Measurements from ENCODE around the gene CLTCL1.

The CLTCL1 gene

GRCh38 chr22:19137384-19138216 is 153.9 kb downstream of the CLTCL1 start:
- no peak for DNase-seq
- no peaks in the 10 kb centered on the region for H3K9me3 ChIP-seq (ENCODE audit: severe bottlenecking)
- no peak overlapping the region for H3K27ac ChIP-seq
- no peak for TF ChIP-seq CTCF (IDR thresholded peaks at IDR 0.05; ENCODE audit: low read depth, low read length)
- peaks cover 93% of the 10 kb centered on the region for H3K36me3 ChIP-seq
- no peak overlapping the region for H3K4me3 ChIP-seq (ENCODE audit: low read depth, low read length)
- no peaks in the 10 kb centered on the region for H3K27me3 ChIP-seq (ENCODE audit: insufficient read depth, low read depth, severe bottlenecking)

GRCh38 chr22:19136915-19137314 is 154.6 kb downstream of the CLTCL1 start:
- Histone ChIP-seq H3K9me3 (ENCODE audit: severe bottlenecking) (no peaks in the 10 kb centered on the region), H3K27ac (no peak overlapping the region), H3K4me3 (ENCODE audit: low read depth, low read length) (no peak overlapping the region), H3K27me3 (ENCODE audit: insufficient read depth, low read depth, severe bottlenecking) (no peaks in the 10 kb centered on the region), H3K36me3 (peaks cover 89% of the 10 kb centered on the region)
- no peak for TF ChIP-seq CTCF (IDR thresholded peaks at IDR 0.05; ENCODE audit: low read depth, low read length)
- no peak for DNase-seq

- no peak overlapping the region for H3K27ac ChIP-seq
- no peaks in the 10 kb centered on the region for H3K9me3 ChIP-seq (ENCODE audit: severe bottlenecking)
- no peaks in the 10 kb centered on the region for H3K27me3 ChIP-seq (ENCODE audit: insufficient read depth, low read depth, severe bottlenecking)
- no peak overlapping the region for H3K4me3 ChIP-seq (ENCODE audit: low read depth, low read length)
- no peak for DNase-seq
- no peak for TF ChIP-seq CTCF (IDR thresholded peaks at IDR 0.05; ENCODE audit: low read depth, low read length)
- H3K36me3 ChIP-seq: peaks cover 72% of the 10 kb centered on the region
Observed at GRCh38 chr22:19134874-19135273, 156.6 kb downstream of the CLTCL1 start.

- H3K9me3 ChIP-seq (ENCODE audit: severe bottlenecking): no peaks in the 10 kb centered on the region
- no peak overlapping the region for H3K4me3 ChIP-seq (ENCODE audit: low read depth, low read length)
- DNase-seq: no peak
- no peak for TF ChIP-seq CTCF (IDR thresholded peaks at IDR 0.05; ENCODE audit: low read depth, low read length)
- H3K27me3 ChIP-seq (ENCODE audit: insufficient read depth, low read depth, severe bottlenecking): no peaks in the 10 kb centered on the region
- peaks cover 67% of the 10 kb centered on the region for H3K36me3 ChIP-seq
- no peak overlapping the region for H3K27ac ChIP-seq
Observed at GRCh38 chr22:19134176-19134831, 157.2 kb downstream of the CLTCL1 start.

GRCh38 chr22:19133561-19133960 is 158.0 kb downstream of the CLTCL1 start:
- no peaks in the 10 kb centered on the region for H3K9me3 ChIP-seq (ENCODE audit: severe bottlenecking)
- H3K27ac ChIP-seq: no peak overlapping the region
- no peak for TF ChIP-seq CTCF (IDR thresholded peaks at IDR 0.05; ENCODE audit: low read depth, low read length)
- no peak for DNase-seq
- H3K4me3 ChIP-seq (ENCODE audit: low read depth, low read length): no peak overlapping the region
- peaks cover 59% of the 10 kb centered on the region for H3K36me3 ChIP-seq
- H3K27me3 ChIP-seq (ENCODE audit: insufficient read depth, low read depth, severe bottlenecking): no peaks in the 10 kb centered on the region

Measured in WERI-Rb-1 (cell line).